Muscle of arm (tissue), 12 donors: ENCODE measurements around the gene CLIC3. TPM values are rescaled to one million over a fixed set of nuclear protein-coding genes. Genes with fewer than 3 reads are reported as not detected.

ENCODE experiments used
- DNase-seq: peaks from one replicate; pipeline ENCODE4 v3.0.0-alpha.2; 2013
- polyA plus RNA-seq, 12 donors: library from polyadenylated mRNA; unstranded; fragments of 120-200 nt; gene quantifications; one replicate each; pipeline ENCODE4 v1.2.1, GENCODE V29; 2013; ENCODE audit not compliant: insufficient read length in 12 of 12

CLIC3 gene
- polyA plus RNA-seq, 12 donors, result 0.23 to 26.6 (median 0.49) TPM; not detected in 3

- DNase-seq, result no peak
Observed at GRCh38 chr9:136982232-136983051, 13.9 kb downstream of the CLIC3 start, which contains the start of gene LCNL1. LCNL1 (plus strand) TSS chr9:136982993; CDS start chr9:136983587, 594 bp downstream.

GRCh38 chr9:136981588-136982231 lies 14.7 kb downstream of the CLIC3 start:
- no peak for DNase-seq

GRCh38 chr9:136980669-136981478 lies 15.5 kb downstream of the CLIC3 start:
- DNase-seq, result no peak

GRCh38 chr9:136979769-136980587 lies 16.4 kb downstream of the CLIC3 start:
- DNase-seq, result no peak

- DNase-seq, result no peak
Observed at GRCh38 chr9:136978865-136979544, 17.4 kb downstream of the CLIC3 start.

GRCh38 chr9:136978073-136978864 lies 18.1 kb downstream of the CLIC3 start:
- DNase-seq, result peak; percentile 31

GRCh38 chr9:136977649-136978072 lies 18.7 kb downstream of the CLIC3 start:
- no peak for DNase-seq

GRCh38 chr9:136977223-136977622 lies 19.1 kb downstream of the CLIC3 start, which contains the start of gene PTGDS:
PTGDS (plus strand) TSS chr9:136977504; CDS start chr9:136977579, 75 bp downstream.
- no peak for DNase-seq

- DNase-seq, result no peak
Observed at GRCh38 chr9:136975644-136976043, 20.7 kb downstream of the CLIC3 start.

- DNase-seq, result no peak
Observed at GRCh38 chr9:136974817-136975535, 21.4 kb downstream of the CLIC3 start.

GRCh38 chr9:136973618-136974617 lies 22.4 kb downstream of the CLIC3 start:
- no peak for DNase-seq

- no peak for DNase-seq
Observed at GRCh38 chr9:136972743-136973142, 23.6 kb downstream of the CLIC3 start.

- no peak for DNase-seq
Observed at GRCh38 chr9:136972335-136972734, 24.0 kb downstream of the CLIC3 start.

GRCh38 chr9:136971746-136972145 lies 24.6 kb downstream of the CLIC3 start:
- DNase-seq, result no peak

- no peak for DNase-seq
Observed at GRCh38 chr9:136970361-136970760, 26.0 kb downstream of the CLIC3 start.

GRCh38 chr9:136969774-136970173 lies 26.6 kb downstream of the CLIC3 start:
- DNase-seq, result no peak

- no peak for DNase-seq
Observed at GRCh38 chr9:136969150-136969549, 27.2 kb downstream of the CLIC3 start.
